GM19397 (cell line): ENCODE data around the gene NTSR2.

Source experiments
- ATAC-seq: cut with Tn5 transposase; IDR thresholded peaks from one replicate; pipeline ENCODE4 v1.9.1; 2021; ENCODE audit warnings: mild to moderate bottlenecking, moderate library complexity; ENCODE audit not compliant: unreplicated experiment

The NTSR2 gene, protein sequence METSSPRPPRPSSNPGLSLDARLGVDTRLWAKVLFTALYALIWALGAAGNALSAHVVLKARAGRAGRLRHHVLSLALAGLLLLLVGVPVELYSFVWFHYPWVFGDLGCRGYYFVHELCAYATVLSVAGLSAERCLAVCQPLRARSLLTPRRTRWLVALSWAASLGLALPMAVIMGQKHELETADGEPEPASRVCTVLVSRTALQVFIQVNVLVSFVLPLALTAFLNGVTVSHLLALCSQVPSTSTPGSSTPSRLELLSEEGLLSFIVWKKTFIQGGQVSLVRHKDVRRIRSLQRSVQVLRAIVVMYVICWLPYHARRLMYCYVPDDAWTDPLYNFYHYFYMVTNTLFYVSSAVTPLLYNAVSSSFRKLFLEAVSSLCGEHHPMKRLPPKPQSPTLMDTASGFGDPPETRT

GRCh38 chr2:11669454-11670291 is at the start of gene NTSR2:
Gene NTSR2, minus strand, starts transcription at chr2:11670195. Its CDS starts 66 bp downstream, at chr2:11670129.
- ATAC-seq, result no peak

DNA sequence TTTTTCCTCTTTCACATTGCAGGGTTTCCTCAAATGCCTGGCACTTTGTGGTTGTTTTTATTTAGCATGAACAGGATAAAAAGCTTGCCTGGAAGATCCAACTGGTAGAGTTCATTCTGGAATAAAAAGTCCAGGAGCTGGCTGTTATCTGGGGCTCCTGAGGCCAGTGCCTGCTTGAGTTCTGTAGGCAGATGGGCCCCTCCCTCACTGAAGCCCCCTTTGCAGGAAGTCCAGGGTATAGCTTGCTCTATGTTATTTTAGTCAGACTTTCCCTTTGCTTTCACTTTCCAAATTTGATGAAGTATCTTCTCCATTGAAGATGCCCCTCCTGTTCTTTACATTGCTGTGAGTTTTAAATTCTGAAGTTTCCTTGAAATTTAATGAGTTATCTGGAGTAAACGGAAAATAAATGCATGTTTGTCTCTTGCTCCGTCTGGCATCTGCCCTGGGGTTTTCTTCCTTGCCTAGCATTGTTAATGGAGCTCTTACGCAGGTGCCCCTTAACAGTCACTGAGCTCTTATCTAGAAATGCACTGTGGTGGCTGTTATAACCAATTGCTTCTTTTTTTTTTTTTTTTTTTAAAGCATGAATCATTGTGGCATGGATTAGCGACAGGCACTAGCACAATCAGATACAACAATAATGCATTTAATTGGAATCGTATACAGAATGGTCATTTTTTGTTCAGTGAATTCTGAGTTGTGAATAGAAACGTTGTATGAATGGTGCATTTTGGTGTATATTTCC is 49.4 kb upstream of the NTSR2 start:
- no peak for ATAC-seq

GRCh38 chr2:11718606-11719005 is 48.6 kb upstream of the NTSR2 start:
- no peak for ATAC-seq

GRCh38 chr2:11717623-11718022 is 47.6 kb upstream of the NTSR2 start:
- ATAC-seq, result no peak

DNA sequence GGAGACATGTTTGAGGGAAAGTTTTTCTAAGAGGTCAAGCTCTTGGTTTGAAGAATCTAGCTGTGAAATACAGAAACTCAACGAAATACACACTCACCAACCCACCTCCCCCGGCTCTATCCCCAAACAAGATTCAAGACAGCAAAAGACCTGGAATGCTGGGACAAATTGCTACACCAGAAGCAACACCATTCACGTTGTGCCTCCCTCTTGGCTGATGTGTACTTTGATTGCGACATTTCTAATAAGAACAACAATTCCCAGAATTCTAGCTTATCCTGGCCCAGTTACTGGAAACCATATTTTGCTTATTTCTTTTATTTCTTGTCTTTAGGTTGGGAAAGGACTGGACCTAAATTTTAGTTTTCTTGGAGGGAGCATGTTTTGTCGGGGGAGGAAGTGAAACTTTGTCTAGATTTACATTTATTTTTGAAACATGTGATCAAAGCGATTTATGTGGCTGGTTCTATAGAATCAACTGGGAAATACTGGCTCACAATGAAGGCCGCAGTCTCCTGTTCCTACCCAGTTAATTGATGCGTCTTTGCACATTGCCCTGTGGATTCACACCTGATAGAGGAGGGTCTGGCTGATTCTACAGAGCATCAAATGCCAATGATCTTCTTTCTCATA is 46.8 kb upstream of the NTSR2 start:
- no peak for ATAC-seq

DNA sequence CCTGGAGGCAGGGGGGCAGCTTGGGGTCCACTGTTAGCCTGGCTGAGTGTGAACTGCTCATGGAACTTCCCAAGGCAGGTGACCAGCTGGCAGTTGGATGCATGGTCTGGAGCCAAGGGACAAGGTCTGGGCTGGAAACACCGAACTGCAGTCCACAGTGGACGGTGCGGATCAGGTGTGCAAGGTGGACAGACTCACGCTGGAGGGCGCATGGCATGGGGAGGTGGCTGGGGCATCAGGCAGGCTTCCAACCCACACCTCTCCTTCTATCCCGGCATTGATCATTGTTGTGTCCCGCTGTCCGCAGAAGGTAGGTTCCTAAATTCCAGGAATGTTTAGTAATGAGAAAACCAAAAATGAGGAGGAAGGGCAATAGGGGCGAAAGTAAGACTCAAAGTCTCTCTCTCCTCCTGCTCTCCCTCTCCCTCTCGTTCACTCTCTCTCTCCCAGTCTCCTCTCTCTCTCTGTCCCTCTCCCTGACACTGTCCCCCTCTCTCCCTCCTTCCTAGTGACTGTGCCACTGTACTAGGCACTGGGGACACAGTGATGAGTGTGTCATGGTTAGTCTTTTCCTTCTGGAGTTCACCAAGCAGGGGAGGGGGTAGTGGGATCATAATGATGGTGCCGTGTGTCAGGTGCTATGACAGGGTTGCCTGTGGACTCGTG is 46.1 kb upstream of the NTSR2 start:
- no peak for ATAC-seq

- no peak for ATAC-seq
Observed at GRCh38 chr2:11713815-11714214, 43.8 kb upstream of the NTSR2 start.

GRCh38 chr2:11712866-11713265 is 42.9 kb upstream of the NTSR2 start:
- ATAC-seq, result no peak

DNA sequence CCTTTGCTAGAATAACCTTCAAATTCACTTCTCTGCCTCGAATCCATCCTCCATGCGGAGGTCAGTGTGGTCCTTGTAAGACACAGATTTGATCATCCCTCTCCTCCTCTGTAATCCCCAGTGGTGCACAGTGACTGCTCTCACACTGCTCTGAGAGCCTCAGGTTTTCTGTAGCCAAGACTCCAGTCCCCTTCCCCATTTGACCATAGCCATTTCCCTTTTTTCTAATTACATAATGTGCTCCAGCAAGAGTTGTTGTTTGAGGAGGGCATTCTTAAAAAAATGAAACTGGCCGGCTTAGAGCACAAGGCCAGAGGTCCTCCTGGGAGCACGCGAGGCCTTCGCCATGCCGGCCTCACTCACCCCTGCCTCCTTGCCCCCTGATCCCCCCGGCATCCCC is 41.8 kb upstream of the NTSR2 start:
- no peak for ATAC-seq

- ATAC-seq, result no peak
Observed at GRCh38 chr2:11711354-11711716, 41.3 kb upstream of the NTSR2 start.

GRCh38 chr2:11710632-11711353 is 40.8 kb upstream of the NTSR2 start:
- ATAC-seq, result no peak

GRCh38 chr2:11710210-11710609 is 40.2 kb upstream of the NTSR2 start:
- ATAC-seq, result no peak

DNA sequence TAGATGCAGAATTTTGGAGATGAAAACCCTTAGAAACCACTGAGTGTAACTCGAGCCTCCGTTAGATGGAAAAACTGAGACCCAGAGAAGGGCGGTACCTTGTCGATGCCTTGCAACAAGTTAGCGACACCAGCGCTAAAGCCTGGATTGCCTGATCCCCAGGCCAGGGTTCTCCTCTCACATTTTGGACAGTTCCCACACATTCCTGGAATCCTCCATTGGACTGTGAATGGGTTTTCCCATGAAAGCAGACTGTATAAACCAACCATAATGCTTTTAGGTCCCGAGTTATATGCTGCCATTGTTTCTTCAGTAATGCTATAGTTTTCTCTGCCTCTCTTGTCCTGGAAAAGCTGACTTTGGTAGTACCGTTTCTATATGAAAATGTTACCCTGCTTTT is 39.3 kb upstream of the NTSR2 start:
- no peak for ATAC-seq

DNA sequence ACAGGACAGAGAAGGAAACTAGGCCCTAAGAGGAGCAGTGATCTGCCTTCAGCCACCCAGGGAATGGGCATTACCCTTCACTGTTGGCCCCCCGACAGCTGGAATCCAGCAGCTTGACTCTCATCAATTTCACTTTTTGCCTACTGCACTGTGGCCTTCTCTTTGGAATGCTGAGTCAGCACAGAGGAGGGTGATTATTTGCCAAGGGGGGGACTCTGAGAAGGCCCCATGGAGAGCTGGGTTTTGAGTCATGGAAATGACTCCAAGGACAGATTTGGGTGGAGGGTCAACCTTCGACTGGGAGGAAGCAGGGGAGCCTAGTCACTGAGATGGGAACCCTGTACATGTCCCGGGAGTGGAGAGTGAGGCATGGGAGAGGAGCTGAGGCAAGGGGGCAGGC is 38.1 kb upstream of the NTSR2 start:
- no peak for ATAC-seq

- no peak for ATAC-seq
Observed at GRCh38 chr2:11705711-11706110, 35.7 kb upstream of the NTSR2 start.

GRCh38 chr2:11705063-11705462 is 35.1 kb upstream of the NTSR2 start:
- no peak for ATAC-seq

DNA sequence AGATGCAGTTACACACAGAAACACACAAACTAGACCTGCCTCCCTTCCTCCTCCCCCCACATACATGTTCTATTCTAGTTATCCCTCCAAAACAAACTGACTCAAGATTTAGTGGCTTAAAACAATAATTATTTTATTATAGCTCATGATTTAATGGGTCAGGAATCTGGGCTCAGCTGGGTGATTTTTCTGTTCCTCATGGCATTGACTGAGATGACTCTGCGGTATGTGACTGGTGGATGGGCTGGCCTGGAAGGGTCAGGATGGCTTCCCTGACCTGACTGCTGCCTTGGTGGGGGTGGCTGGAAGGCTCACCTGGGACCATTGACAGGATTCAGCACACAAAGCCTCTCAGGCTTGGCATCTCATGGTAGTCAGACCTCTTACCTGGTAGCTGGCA is 33.7 kb upstream of the NTSR2 start:
- no peak for ATAC-seq

GRCh38 chr2:11702946-11703345 is 33.0 kb upstream of the NTSR2 start:
- no peak for ATAC-seq

DNA sequence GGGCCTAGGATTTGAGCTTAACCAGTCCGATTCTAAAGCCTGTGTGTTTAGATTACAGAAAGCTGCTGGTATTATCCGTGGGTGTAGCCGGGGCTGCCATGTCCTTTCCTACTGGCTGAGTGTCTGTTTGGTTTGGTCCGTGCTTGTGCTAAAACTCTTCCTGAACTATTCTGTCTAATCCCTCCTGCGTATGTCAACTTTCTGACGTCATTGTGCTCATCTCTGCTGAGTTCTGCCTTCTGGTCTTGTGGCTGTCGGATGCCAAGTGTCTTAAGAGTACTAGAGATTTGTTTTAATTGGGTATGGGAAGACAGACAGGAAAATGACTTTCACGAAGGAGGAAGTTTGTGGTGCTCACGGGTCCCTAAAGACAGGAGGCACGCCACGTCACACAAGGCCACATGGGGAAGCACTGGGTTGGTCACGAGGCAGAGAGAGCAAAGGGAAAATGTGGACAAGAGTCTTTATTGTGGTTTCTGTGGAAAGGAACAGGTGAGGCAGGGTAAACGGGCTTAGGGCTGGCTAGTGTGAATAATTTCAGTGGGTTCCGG is 31.8 kb upstream of the NTSR2 start:
- no peak for ATAC-seq

GRCh38 chr2:11701206-11701605 is 31.2 kb upstream of the NTSR2 start:
- no peak for ATAC-seq
